BE2C (cell line): Measurements from ENCODE around the gene LAMA2.

Experiments used
- DNase-seq: peaks from one replicate; pipeline ENCODE4 v3.0.0-alpha.2; 2020
- H3K27me3 ChIP-seq: fragments of 250-450 bp; sonication (Bioruptor Pico); 2 replicates; pipeline ENCODE4 v1.5.1; 2020; ENCODE audit warnings: mild to moderate bottlenecking
- H3K36me3 ChIP-seq: fragments of 250-450 bp; sonication (Bioruptor Pico); 2 replicates; pipeline ENCODE4 v1.5.1; 2020; ENCODE audit warnings: mild to moderate bottlenecking
- H3K4me1 ChIP-seq: fragments of 250-450 bp; sonication (Bioruptor Pico); 2 replicates; pipeline ENCODE4 v1.5.1; 2020
- H3K4me3 ChIP-seq: 2 replicates; pipeline ENCODE4 v1.5.1; 2011; ENCODE audit warnings: low read depth, low read length
- H3K9me3 ChIP-seq: fragments of 250-450 bp; sonication (Bioruptor Pico); 2 replicates; pipeline ENCODE4 v1.5.1; 2020
- CTCF ChIP-seq: IDR thresholded peaks from 2 replicates; pipeline ENCODE4 v1.5.1; 2012; ENCODE audit warnings: mild to moderate bottlenecking, low read depth, low read length

Gene LAMA2

GRCh38 chr6:129280293-129280644 lies 397.3 kb downstream of the LAMA2 start:
- H3K27me3 ChIP-seq: no peaks in the 10 kb centered on the region
- H3K9me3 ChIP-seq: no peaks in the 10 kb centered on the region
- no peaks in the 10 kb centered on the region for H3K36me3 ChIP-seq
- no peak overlapping the region for H3K4me3 ChIP-seq
- no peak for DNase-seq
- H3K4me1 ChIP-seq: no peaks in the 10 kb centered on the region
- no peak for TF ChIP-seq CTCF

GRCh38 chr6:129280749-129281148 lies 397.8 kb downstream of the LAMA2 start:
- Histone ChIP-seq H3K9me3 (no peaks in the 10 kb centered on the region), H3K4me3 (no peak overlapping the region), H3K36me3 (no peaks in the 10 kb centered on the region), H3K27me3 (no peaks in the 10 kb centered on the region), H3K4me1 (no peaks in the 10 kb centered on the region)
- no peak for TF ChIP-seq CTCF
- DNase-seq: no peak

- Histone ChIP-seq H3K27me3 (no peaks in the 10 kb centered on the region), H3K9me3 (no peaks in the 10 kb centered on the region), H3K36me3 (no peaks in the 10 kb centered on the region), H3K4me3 (no peak overlapping the region), H3K4me1 (no peaks in the 10 kb centered on the region)
- DNase-seq: no peak
- TF ChIP-seq CTCF: no peak
Observed at GRCh38 chr6:129281168-129281796, 398.3 kb downstream of the LAMA2 start.

GRCh38 chr6:129282019-129282418 lies 399.1 kb downstream of the LAMA2 start:
- Histone ChIP-seq H3K4me1 (no peaks in the 10 kb centered on the region), H3K9me3 (no peaks in the 10 kb centered on the region), H3K4me3 (no peak overlapping the region), H3K27me3 (no peaks in the 10 kb centered on the region), H3K36me3 (no peaks in the 10 kb centered on the region)
- DNase-seq: no peak
- TF ChIP-seq CTCF: no peak

GRCh38 chr6:129284225-129284624 lies 401.3 kb downstream of the LAMA2 start:
- no peaks in the 10 kb centered on the region for H3K9me3 ChIP-seq
- TF ChIP-seq CTCF: no peak
- no peak for DNase-seq
- H3K4me1 ChIP-seq: no peaks in the 10 kb centered on the region
- H3K36me3 ChIP-seq: no peaks in the 10 kb centered on the region
- no peaks in the 10 kb centered on the region for H3K27me3 ChIP-seq
- H3K4me3 ChIP-seq: no peak overlapping the region

- no peak for DNase-seq
- H3K4me3 ChIP-seq: no peak overlapping the region
- H3K9me3 ChIP-seq: no peaks in the 10 kb centered on the region
- no peaks in the 10 kb centered on the region for H3K36me3 ChIP-seq
- no peaks in the 10 kb centered on the region for H3K4me1 ChIP-seq
- H3K27me3 ChIP-seq: no peaks in the 10 kb centered on the region
- no peak for TF ChIP-seq CTCF
Observed at GRCh38 chr6:129287231-129288177, 404.6 kb downstream of the LAMA2 start.
